B cell (primary cell): ENCODE results near the gene SLC12A1. TPM values are rescaled to one million over a fixed set of nuclear protein-coding genes. Genes with fewer than 3 reads are reported as not detected.

Experiments used
- ATAC-seq: fragments of 200-7000 bp; cut with Tn5 transposase; one replicate; pipeline ENCODE4 v1.10.0; 2021; ENCODE audit warnings: low read depth, mild to moderate bottlenecking, moderate number of reproducible peaks, moderate library complexity
- CTCF ChIA-PET: fragments of 350-600 bp; sonication (Branson Sonifier 250); formaldehyde crosslinking; loops from one replicate; lab custom pipeline; 2021; ENCODE audit warnings: antibody characterized with exemption, inconsistent platforms; lab: Charles Lee
- POLR2A ChIA-PET: fragments of 350-600 bp; sonication (Branson Sonifier 250); formaldehyde crosslinking; loops from one replicate; lab custom pipeline; 2021; ENCODE audit warnings: antibody characterized with exemption; lab: Charles Lee
- DNase-seq: peaks from one replicate; pipeline ENCODE4 v3.0.0; 2013
- H2AFZ ChIP-seq: 2 replicates; pipeline ENCODE4 v1.6.1; 2012; ENCODE audit warnings: mild to moderate bottlenecking, low read depth, low read length; ENCODE audit not compliant: insufficient read depth, poor library complexity, severe bottlenecking
- H3K27ac ChIP-seq, 2 donors: 1 replicate in 1 of 2; 2 replicates in 1 of 2; pipeline ENCODE4 v1.5.1; 2012 to 2013; ENCODE audit warnings: low read length in 2 of 2, mild to moderate bottlenecking in 2 of 2, moderate library complexity in 1 of 2
- H3K27me3 ChIP-seq, 4 experiments: fragments of 200-600 bp in 1 of 4; sonication (generic) in 1 of 4; replicated peaks in 1 of 4; 1 replicate in 2 of 4; 2 replicates in 2 of 4; pipeline versions ENCODE4 v1.6.1 to v1.7.0; 2013 to 2016; ENCODE audit warnings: low read length in 3 of 4, mild to moderate bottlenecking in 2 of 4, mixed read lengths in 1 of 4, moderate library complexity in 1 of 4; ENCODE audit not compliant: insufficient read depth in 4 of 4, control insufficient read depth in 3 of 4; ENCODE audit errors: control extremely low read depth in 1 of 4
- H3K36me3 ChIP-seq, 2 experiments: replicated peaks in 1 of 2; 1 replicate in 1 of 2; 2 replicates in 1 of 2; pipeline versions ENCODE4 v1.6.1 to v1.7.1; 2013; ENCODE audit warnings: low read length in 1 of 2; ENCODE audit not compliant: insufficient read depth in 2 of 2, control insufficient read depth in 1 of 2; ENCODE audit errors: control extremely low read depth in 1 of 2, extremely low read depth in 1 of 2
- H3K4me1 ChIP-seq, 2 donors: fragments of 200-600 bp in 1 of 2; sonication (generic) in 1 of 2; 1 replicate in 1 of 2; 2 replicates in 1 of 2; pipeline versions ENCODE4 v1.5.1 to v1.6.1; 2013 to 2017; ENCODE audit warnings: low read length in 2 of 2; ENCODE audit not compliant: control insufficient read depth in 2 of 2, insufficient read depth in 2 of 2
- H3K4me2 ChIP-seq: replicated peaks from 2 replicates; pipeline ENCODE3; 2012; ENCODE audit warnings: mild to moderate bottlenecking, low read depth, low read length; ENCODE audit not compliant: poor library complexity, severe bottlenecking
- H3K4me3 ChIP-seq, 5 experiments: fragments of 200-600 bp in 1 of 5; sonication (generic) in 1 of 5; 1 replicate in 3 of 5; 2 replicates in 2 of 5; pipeline versions ENCODE4 v1.5.1 to v1.7.0; 2011 to 2016; ENCODE audit warnings: low read length in 4 of 5, mild to moderate bottlenecking in 4 of 5, low read depth in 2 of 5, control low read depth in 1 of 5, moderate library complexity in 1 of 5; ENCODE audit not compliant: insufficient read depth in 1 of 5; ENCODE audit errors: control extremely low read depth in 1 of 5, extremely low read depth in 1 of 5
- H3K79me2 ChIP-seq: fragments of 200-600 bp; sonication (generic); one replicate; pipeline ENCODE4 v1.6.0; 2016; ENCODE audit warnings: low read length; ENCODE audit not compliant: control insufficient read depth, insufficient read depth
- H3K9ac ChIP-seq: fragments of 200-600 bp; sonication (generic); 2 replicates; pipeline ENCODE4 v1.6.1; 2017; ENCODE audit warnings: mild to moderate bottlenecking, low read length, moderate library complexity
- H3K9me3 ChIP-seq, 3 donors: one replicate each; pipeline versions ENCODE4 v1.6.1 to v1.7.1; 2013; ENCODE audit warnings: low read length in 2 of 3; ENCODE audit not compliant: control insufficient read depth in 2 of 3, insufficient read depth in 1 of 3; ENCODE audit errors: control extremely low read depth in 1 of 3
- H4K20me1 ChIP-seq: 2 replicates; pipeline ENCODE4 v1.6.0; 2012; ENCODE audit warnings: mild to moderate bottlenecking, low read length; ENCODE audit not compliant: insufficient read depth, control insufficient read depth, poor library complexity, severe bottlenecking
- H3K27ac Mint-ChIP-seq: one replicate; pipeline ENCODE4 v1.8.0; 2021; ENCODE audit warnings: mixed read lengths
- H3K27me3 Mint-ChIP-seq: one replicate; pipeline ENCODE4 v1.8.0; 2021; ENCODE audit warnings: mixed read lengths
- H3K4me1 Mint-ChIP-seq: one replicate; pipeline ENCODE4 v1.8.0; 2021; ENCODE audit warnings: mixed read lengths
- H3K4me3 Mint-ChIP-seq: one replicate; pipeline ENCODE4 v1.8.0; 2021; ENCODE audit warnings: mixed read lengths
- H3K9me3 Mint-ChIP-seq: one replicate; pipeline ENCODE4 v1.8.0; 2022; ENCODE audit warnings: mixed read lengths; ENCODE audit not compliant: insufficient read depth
- EZH2 ChIP-seq: IDR thresholded peaks from 2 replicates; pipeline ENCODE4 v1.6.1; 2012; ENCODE audit warnings: borderline replicate concordance, low read depth, mild to moderate bottlenecking, moderate library complexity, low read length; ENCODE audit not compliant: insufficient read depth, poor library complexity, severe bottlenecking
- WGBS: methylation state at CpG from one replicate; pipeline ENCODE4 v1.1.5; 2013; ENCODE audit warnings: missing lambda C conversion rate; ENCODE audit not compliant: insufficient coverage; 5-methylcytosine and 5-hydroxymethylcytosine counted together
- intact Hi-C: fragments of 100-400 bp; cut with micrococcal nuclease; formaldehyde crosslinking; loops from one replicate; pipeline ENCODE4 v1.10.0; 2022
- polyA plus RNA-seq: library from polyadenylated mRNA; depleted of rRNA; stranded (reverse); fragments of >200 nt; gene quantifications from 2 replicates; pipeline ENCODE4 v1.2.3, GENCODE V29; 2012
- total RNA-seq, 2 donors: library from RNA; stranded (reverse); fragments of 120-200 nt in 1 of 2; gene quantifications; 1 replicate in 1 of 2; 2 replicates in 1 of 2; pipeline versions ENCODE4 v1.2.3 to v1.2.4, GENCODE V29; 2013 to 2022
- TF ChIP-seq, protein P1 (sequence below): fragments of 200-600 bp; IDR thresholded peaks from one replicate; pipeline ENCODE4 v1.8.0; 2022; ENCODE audit warnings: antibody characterized with exemption, mild to moderate bottlenecking

The SLC12A1 gene
- total and polyA plus RNA-seq, 2 donors (not counting 1 experiment from before 2014, with no cell fraction given), result not detected

DNA sequence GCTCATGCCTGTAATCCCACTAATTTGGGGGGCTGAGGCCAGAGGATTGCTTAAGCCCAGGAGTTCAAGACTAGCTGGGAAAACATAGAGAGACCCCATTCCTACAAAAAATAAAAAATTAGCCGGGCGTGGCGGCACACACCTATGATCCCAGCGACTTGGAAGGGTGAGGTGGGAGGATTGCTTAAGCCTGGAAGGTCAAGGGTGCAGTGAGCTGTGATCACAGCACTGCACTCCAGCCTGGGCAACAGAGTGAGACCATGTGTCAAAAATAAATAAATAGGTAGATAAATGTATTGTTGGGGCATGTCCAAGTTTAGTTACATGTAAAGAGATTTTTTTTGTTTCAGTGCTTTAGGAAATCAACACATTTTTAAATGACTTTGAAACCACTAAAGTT is 36.4 kb downstream of the SLC12A1 start:
- WGBS, result 100% methylated on average over 1 of the region's 4 CpGs
- intact Hi-C loops, result no loop called here
- Mint-ChIP-seq H3K9me3 (no peaks in the 10 kb centered on the region), H3K4me3 (no peak overlapping the region), H3K4me1 (no peaks in the 10 kb centered on the region), H3K27ac (no peak overlapping the region), H3K27me3 (peaks cover 4% of the 10 kb centered on the region)
- Histone ChIP-seq H3K27me3 (no peaks in the 10 kb centered on the region), H3K9ac (no peak overlapping the region), H3K4me1 (no peaks in the 10 kb centered on the region), H4K20me1 (no peaks in the 10 kb centered on the region), H3K4me2 (no peak overlapping the region), H3K4me3 (no peak overlapping the region), H2AFZ (no peak overlapping the region), H3K79me2 (no peaks in the 10 kb centered on the region), H3K9me3 (no peaks in the 10 kb centered on the region), H3K36me3 (no peaks in the 10 kb centered on the region), H3K27ac (no peak overlapping the region)
- ChIA-PET POLR2A (no interaction called here), CTCF (interaction anchor here (1.1 kb wide), 1 partner anchor 8 kb away, joined by 3 read pairs; no protein-coding TSS in a partner anchor)
- ATAC-seq, result no peak
- no peak for TF ChIP-seq EZH2
- TF ChIP-seq, protein P1, sequence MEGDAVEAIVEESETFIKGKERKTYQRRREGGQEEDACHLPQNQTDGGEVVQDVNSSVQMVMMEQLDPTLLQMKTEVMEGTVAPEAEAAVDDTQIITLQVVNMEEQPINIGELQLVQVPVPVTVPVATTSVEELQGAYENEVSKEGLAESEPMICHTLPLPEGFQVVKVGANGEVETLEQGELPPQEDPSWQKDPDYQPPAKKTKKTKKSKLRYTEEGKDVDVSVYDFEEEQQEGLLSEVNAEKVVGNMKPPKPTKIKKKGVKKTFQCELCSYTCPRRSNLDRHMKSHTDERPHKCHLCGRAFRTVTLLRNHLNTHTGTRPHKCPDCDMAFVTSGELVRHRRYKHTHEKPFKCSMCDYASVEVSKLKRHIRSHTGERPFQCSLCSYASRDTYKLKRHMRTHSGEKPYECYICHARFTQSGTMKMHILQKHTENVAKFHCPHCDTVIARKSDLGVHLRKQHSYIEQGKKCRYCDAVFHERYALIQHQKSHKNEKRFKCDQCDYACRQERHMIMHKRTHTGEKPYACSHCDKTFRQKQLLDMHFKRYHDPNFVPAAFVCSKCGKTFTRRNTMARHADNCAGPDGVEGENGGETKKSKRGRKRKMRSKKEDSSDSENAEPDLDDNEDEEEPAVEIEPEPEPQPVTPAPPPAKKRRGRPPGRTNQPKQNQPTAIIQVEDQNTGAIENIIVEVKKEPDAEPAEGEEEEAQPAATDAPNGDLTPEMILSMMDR, result no peak
- DNase-seq, result no peak

DNA sequence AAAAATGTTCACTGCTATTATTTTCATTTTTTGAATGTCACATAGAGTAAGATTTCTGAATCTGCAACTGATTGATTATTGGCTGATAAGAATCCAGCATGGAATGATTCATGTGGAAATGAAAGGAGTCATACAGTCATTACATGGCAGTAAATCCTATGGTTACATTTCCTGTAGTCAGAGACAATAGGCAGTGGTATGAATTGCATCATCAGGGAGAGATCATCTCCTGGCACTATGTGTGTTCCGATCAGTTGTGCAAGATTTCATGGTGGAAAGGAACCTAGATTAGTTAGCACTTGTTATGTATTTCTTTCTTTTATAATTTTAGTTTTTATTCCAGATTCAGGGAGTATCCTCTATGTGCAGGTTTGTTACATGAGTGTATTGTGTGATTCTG is 38.8 kb downstream of the SLC12A1 start:
- no peak overlapping the region for H3K4me2 ChIP-seq
- Mint-ChIP-seq H3K27ac (no peak overlapping the region), H3K27me3 (peaks cover 7% of the 10 kb centered on the region), H3K4me1 (no peaks in the 10 kb centered on the region), H3K9me3 (no peaks in the 10 kb centered on the region), H3K4me3 (no peak overlapping the region)
- H3K9ac ChIP-seq, result no peak overlapping the region
- no peak overlapping the region for H3K4me3 ChIP-seq
- DNase-seq, result no peak
- H2AFZ ChIP-seq, result no peak overlapping the region
- H4K20me1 ChIP-seq, result no peaks in the 10 kb centered on the region
- H3K27ac ChIP-seq, result no peak overlapping the region
- POLR2A ChIA-PET, result no interaction called here
- intact Hi-C loops, result no loop called here
- no CpG with 5 or more reads among the region's 1 CpG for WGBS
- no peaks in the 10 kb centered on the region for H3K27me3 ChIP-seq
- H3K36me3 ChIP-seq, result no peaks in the 10 kb centered on the region
- H3K79me2 ChIP-seq, result no peaks in the 10 kb centered on the region
- CTCF ChIA-PET, result interaction anchor here (1.3 kb wide), 1 partner anchor 44 kb away, joined by 3 read pairs; no protein-coding TSS in a partner anchor
- H3K4me1 ChIP-seq, result no peaks in the 10 kb centered on the region
- no peak for ATAC-seq
- TF ChIP-seq EZH2, result no peak
- TF ChIP-seq, protein P1, result no peak
- no peaks in the 10 kb centered on the region for H3K9me3 ChIP-seq
